Esophagus squamous epithelium (tissue), 5 donors: ENCODE measurements around the gene XRCC2. TPM values are rescaled to one million over a fixed set of nuclear protein-coding genes. Genes with fewer than 3 reads are reported as not detected.

Experiments used
- DNase-seq: peaks from one replicate; lab custom pipeline; 2025; lab: John Stamatoyannopoulos, UW
- H3K27ac ChIP-seq, 4 donors: fragments of 200-600 bp; sonication (generic); one replicate each; pipeline ENCODE4 v1.5.1; 2016 to 2019; ENCODE audit warnings: mild to moderate bottlenecking in 1 of 4
- H3K27me3 ChIP-seq, 4 donors: fragments of 200-600 bp; sonication (generic); 1 replicate in 3 of 4; 2 replicates in 1 of 4; pipeline versions ENCODE4 v1.5.1 to v1.6.0; 2017 to 2021; ENCODE audit warnings: antibody characterized with exemption in 1 of 4
- H3K36me3 ChIP-seq, 3 donors: fragments of 200-600 bp; sonication (generic); one replicate each; pipeline ENCODE4 v1.5.1; 2016 to 2019
- H3K4me1 ChIP-seq, 3 donors: fragments of 200-600 bp; sonication (generic); one replicate each; pipeline ENCODE4 v1.5.1; 2017 to 2019
- H3K4me3 ChIP-seq, 4 donors: fragments of 200-600 bp; sonication (generic); 1 replicate in 3 of 4; 2 replicates in 1 of 4; pipeline ENCODE4 v1.5.1; 2016 to 2019; ENCODE audit warnings: mild to moderate bottlenecking in 2 of 4, moderate library complexity in 1 of 4
- H3K9me3 ChIP-seq, 3 donors: fragments of 200-600 bp; sonication (generic); one replicate each; pipeline ENCODE4 v1.5.1; 2016 to 2019
- CTCF ChIP-seq, 6 experiments: fragments of 450-650 bp in 4 of 6; fragments of 200-600 bp in 2 of 6; sonication (generic) in 2 of 6; IDR thresholded peaks; one replicate each; pipeline ENCODE4 v1.5.1; 2016 to 2019; ENCODE audit warnings: antibody characterized with exemption in 6 of 6, mild to moderate bottlenecking in 4 of 6, moderate library complexity in 4 of 6
- POLR2A ChIP-seq, 4 donors: fragments of 450-650 bp; IDR thresholded peaks; one replicate each; pipeline ENCODE4 v1.6.1; 2017; ENCODE audit warnings: antibody characterized with exemption in 4 of 4, mild to moderate bottlenecking in 4 of 4, moderate library complexity in 3 of 4
- WGBS, 2 donors: methylation state at CpG; one replicate each; pipeline ENCODE4 v1.1.5; 2018; 5-methylcytosine and 5-hydroxymethylcytosine counted together
- intact Hi-C: fragments of 100-400 bp; cut with DNase I; formaldehyde crosslinking; loops from one replicate; pipeline ENCODE4 v1.15.0; 2022
- total RNA-seq, 4 donors: library from RNA; depleted of rRNA; stranded (reverse); fragments of >200 nt; gene quantifications; one replicate each; pipeline ENCODE4 v1.1.0, GENCODE V29; 2016
- donor health status: DM: yes; HTN: yes; CAD: no.

Gene XRCC2
- total RNA-seq, 4 donors from 2014 or later = 1.5 to 5.5 (median 1.9) TPM

DNA sequence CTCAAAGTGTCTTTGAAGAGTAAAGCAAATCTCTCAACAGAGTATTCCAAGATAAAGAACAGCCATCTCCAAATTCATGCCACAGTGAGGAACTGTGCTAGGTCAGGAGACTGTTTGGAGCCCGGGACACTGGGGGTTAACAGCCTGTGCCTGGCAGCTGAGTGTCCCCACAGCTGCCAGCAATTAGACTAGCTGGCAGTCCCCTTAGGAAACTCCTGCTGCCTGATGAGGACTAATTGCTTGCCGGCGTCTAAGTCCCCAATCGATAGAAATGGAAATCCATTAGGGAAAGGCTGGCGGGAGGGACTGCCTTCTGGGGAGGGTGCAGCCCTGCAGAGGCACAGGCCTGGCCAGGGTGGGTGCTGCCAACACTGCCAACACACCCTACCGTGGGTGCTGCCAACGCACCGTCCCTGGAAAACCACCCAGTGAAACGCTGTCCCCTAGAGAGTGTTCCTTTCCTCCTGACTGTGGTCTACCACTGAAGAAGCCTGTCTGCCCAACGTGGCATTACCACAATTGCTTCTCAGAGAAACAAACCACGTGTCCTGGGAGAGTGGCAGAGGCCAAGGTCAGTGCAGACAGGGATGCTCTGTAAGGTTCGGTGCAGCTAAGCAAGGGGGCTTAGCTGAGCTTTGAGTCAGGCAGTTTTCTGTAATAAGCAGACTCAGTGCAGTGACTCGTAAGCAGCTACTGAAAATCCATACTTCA, 60.8 kb downstream of the XRCC2 start:
- DNase-seq = no peak
- intact Hi-C loops = no loop called here
- WGBS, 2 donors = 18 to 31% methylated on average over 8 to 12 of the region's 13 CpGs
- H3K27ac ChIP-seq = no peak overlapping the region
- no peak for TF ChIP-seq CTCF (IDR thresholded peaks at IDR 0.05)
- TF ChIP-seq POLR2A (IDR thresholded peaks at IDR 0.05) = no peak
- no peaks in the 10 kb centered on the region for H3K27me3 ChIP-seq
- H3K4me1 ChIP-seq = no peaks in the 10 kb centered on the region
- no peaks in the 10 kb centered on the region for H3K9me3 ChIP-seq
- no peak overlapping the region for H3K4me3 ChIP-seq
- no peaks in the 10 kb centered on the region for H3K36me3 ChIP-seq

GRCh38 chr7:152608656-152609055, 67.3 kb downstream of the XRCC2 start:
- TF ChIP-seq CTCF (IDR thresholded peaks at IDR 0.05) (no peak), POLR2A (IDR thresholded peaks at IDR 0.05) (no peak)
- intact Hi-C loops = no loop called here
- no peaks in the 10 kb centered on the region for H3K4me1 ChIP-seq
- no peaks in the 10 kb centered on the region for H3K27me3 ChIP-seq
- no peak overlapping the region for H3K27ac ChIP-seq
- 69 to 78% methylated on average over 4 of the region's 4 CpGs for WGBS, 2 donors
- no peaks in the 10 kb centered on the region for H3K9me3 ChIP-seq
- no peaks in the 10 kb centered on the region for H3K36me3 ChIP-seq
- no peak for DNase-seq
- H3K4me3 ChIP-seq = no peak overlapping the region

DNA sequence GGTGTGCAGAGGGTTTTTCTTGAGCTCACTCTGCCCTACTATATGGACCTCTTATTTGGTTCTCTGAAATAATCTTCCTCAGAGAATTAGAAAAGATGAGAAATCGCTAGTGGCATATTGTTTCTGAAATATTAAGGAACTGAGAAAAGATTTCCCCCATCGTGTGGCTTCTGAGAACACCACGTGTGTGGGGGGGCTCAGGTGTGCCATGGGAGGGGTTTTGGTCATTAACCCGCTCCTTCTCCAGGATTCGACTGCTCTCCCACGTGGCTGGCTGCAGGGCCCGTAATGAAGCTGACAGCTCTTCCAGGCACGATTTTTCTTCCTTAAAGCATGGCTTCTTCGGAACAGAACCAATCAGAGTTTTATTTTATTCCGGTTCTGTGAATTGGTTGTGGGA, 67.7 kb downstream of the XRCC2 start:
- 64 to 65% methylated on average over 5 to 8 of the region's 10 CpGs for WGBS, 2 donors
- no peak for DNase-seq
- no peaks in the 10 kb centered on the region for H3K9me3 ChIP-seq
- no peaks in the 10 kb centered on the region for H3K4me1 ChIP-seq
- no peak overlapping the region for H3K4me3 ChIP-seq
- intact Hi-C loops = no loop called here
- H3K27ac ChIP-seq = no peak overlapping the region
- no peaks in the 10 kb centered on the region for H3K27me3 ChIP-seq
- TF ChIP-seq POLR2A (IDR thresholded peaks at IDR 0.05) (no peak), CTCF (IDR thresholded peaks at IDR 0.05) (no peak)
- H3K36me3 ChIP-seq = no peaks in the 10 kb centered on the region

GRCh38 chr7:152607007-152607406, 68.9 kb downstream of the XRCC2 start:
- no peaks in the 10 kb centered on the region for H3K4me1 ChIP-seq
- intact Hi-C loops = no loop called here
- H3K27me3 ChIP-seq = no peaks in the 10 kb centered on the region
- WGBS, 2 donors = 78 to 88% methylated on average over 2 of the region's 2 CpGs
- H3K27ac ChIP-seq = no peak overlapping the region
- TF ChIP-seq POLR2A (IDR thresholded peaks at IDR 0.05) = no peak
- TF ChIP-seq CTCF (IDR thresholded peaks at IDR 0.05) = no peak
- H3K9me3 ChIP-seq = no peaks in the 10 kb centered on the region
- no peaks in the 10 kb centered on the region for H3K36me3 ChIP-seq
- no peak overlapping the region for H3K4me3 ChIP-seq
- no peak for DNase-seq

- intact Hi-C loops = no loop called here
- H3K27me3 ChIP-seq = no peaks in the 10 kb centered on the region
- 63 to 66% methylated on average over 6 of the region's 6 CpGs for WGBS, 2 donors
- no peaks in the 10 kb centered on the region for H3K4me1 ChIP-seq
- no peaks in the 10 kb centered on the region for H3K36me3 ChIP-seq
- no peaks in the 10 kb centered on the region for H3K9me3 ChIP-seq
- TF ChIP-seq POLR2A (IDR thresholded peaks at IDR 0.05) (no peak), CTCF (IDR thresholded peaks at IDR 0.05) (no peak)
- H3K27ac ChIP-seq = no peak overlapping the region
- no peak overlapping the region for H3K4me3 ChIP-seq
- DNase-seq = no peak
Measured at GRCh38 chr7:152602962-152603361, 73.0 kb downstream of the XRCC2 start.
